Cardiac fibroblast (primary cell): Measurements from ENCODE around the gene TMEM19.

Experiments
- DNase-seq, 2 donors: peaks; one replicate each; pipeline versions ENCODE4 v3.0.0 to v3.0.0-alpha.2; 2010; ENCODE audit warnings: low read depth in 2 of 2
- H3K4me3 ChIP-seq, 2 donors: replicated peaks in 1 of 2; 1 replicate in 1 of 2; 2 replicates in 1 of 2; pipeline ENCODE4 v1.5.1; 2011; ENCODE audit warnings: low read depth in 2 of 2, low read length in 2 of 2, mild to moderate bottlenecking in 2 of 2, moderate library complexity in 1 of 2
- TF ChIP-seq, protein P1 (sequence below): IDR thresholded peaks from one replicate; pipeline ENCODE4 v1.5.1; 2011; ENCODE audit warnings: low read depth, mild to moderate bottlenecking, low read length, inconsistent platforms

Gene TMEM19

DNA sequence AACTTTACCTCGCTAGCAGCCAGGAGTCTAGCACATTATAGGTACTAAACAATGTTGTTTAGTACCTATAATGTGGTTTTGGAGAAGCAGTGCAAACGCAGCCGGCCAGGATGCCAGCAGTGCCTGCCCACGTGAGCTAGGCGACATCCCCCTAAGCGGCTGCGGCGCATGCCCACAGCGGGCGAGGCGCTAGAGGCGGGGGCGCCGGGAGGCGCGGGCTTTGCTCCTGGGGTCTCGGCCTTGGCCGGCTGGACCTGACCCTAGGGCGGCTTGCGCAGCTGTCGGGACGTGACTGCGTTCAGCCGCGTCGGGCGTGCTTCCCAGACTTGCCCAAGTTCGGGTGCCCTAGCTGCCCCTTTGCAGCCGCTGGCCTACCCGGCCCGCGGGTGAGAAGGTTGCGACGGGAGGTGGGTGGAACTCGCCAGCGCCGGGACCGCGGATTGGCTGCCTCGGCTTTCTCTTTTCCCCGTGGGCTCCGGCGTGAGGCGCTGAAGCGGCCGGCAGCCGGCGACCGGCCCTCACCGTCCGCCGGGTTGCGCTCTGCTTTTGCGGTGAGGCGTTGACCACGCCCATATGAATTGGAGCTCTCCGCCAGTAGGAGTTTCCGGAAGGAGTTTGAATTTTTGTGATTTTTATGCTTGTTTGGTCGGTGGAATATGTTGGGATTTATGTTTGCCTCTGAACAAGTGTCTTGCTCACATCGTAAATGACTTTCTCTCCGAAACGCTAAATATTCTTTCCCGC lies at the start of gene TMEM19:
Gene TMEM19 (plus strand): TSS at position 169 of the 744 bp plus-strand sequence. CDS start 599 bp downstream, outside the sequence.
- H3K4me3 ChIP-seq: peak within 1 kb of the TSS; percentile 71 to 80
- TF ChIP-seq, protein P1, sequence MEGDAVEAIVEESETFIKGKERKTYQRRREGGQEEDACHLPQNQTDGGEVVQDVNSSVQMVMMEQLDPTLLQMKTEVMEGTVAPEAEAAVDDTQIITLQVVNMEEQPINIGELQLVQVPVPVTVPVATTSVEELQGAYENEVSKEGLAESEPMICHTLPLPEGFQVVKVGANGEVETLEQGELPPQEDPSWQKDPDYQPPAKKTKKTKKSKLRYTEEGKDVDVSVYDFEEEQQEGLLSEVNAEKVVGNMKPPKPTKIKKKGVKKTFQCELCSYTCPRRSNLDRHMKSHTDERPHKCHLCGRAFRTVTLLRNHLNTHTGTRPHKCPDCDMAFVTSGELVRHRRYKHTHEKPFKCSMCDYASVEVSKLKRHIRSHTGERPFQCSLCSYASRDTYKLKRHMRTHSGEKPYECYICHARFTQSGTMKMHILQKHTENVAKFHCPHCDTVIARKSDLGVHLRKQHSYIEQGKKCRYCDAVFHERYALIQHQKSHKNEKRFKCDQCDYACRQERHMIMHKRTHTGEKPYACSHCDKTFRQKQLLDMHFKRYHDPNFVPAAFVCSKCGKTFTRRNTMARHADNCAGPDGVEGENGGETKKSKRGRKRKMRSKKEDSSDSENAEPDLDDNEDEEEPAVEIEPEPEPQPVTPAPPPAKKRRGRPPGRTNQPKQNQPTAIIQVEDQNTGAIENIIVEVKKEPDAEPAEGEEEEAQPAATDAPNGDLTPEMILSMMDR: peak; percentile 2
- peak; percentile 91 to 94 for DNase-seq

DNA sequence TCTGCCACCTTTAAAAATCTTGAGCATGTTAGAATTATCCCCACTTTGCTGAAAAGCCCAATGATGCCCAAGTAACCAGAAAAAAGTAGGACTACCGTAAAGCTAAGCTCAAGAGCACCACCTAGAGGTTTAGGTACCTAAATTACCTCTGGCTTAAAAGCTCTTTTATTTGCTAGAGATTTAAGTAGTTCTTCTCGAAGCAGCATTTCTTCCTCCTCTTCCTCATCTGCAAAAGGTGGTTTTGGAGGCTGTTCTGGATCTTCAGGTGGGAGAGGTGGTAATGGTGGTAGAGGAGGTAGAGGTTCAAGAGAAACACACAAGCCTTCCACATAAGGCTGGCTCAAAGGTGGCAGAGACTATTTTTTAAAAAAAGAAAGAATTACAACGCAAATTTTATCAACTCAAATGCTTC lies 49.2 kb upstream of the TMEM19 start:
- H3K4me3 ChIP-seq: no peak overlapping the region
- peak; percentile 82 to 83 for DNase-seq
- TF ChIP-seq, protein P1: peak; percentile 81

DNA sequence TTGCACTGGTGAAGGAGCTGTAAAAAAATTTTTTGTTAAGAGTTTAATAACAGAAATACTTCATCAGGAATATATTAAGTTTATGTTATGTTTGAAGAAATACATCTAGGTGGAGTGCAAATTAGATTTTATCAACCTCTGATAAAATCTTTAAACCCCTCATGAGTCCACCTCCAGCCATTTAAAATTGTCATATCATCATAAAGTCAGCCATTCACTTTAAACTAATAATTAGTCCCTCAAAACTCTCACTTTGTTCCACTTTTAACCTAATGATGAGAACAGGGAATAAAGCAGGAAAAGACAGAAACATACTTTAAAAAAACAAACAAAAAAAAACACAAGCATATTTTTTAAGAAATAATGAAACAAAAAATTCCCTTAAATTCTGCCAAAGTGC lies 47.4 kb upstream of the TMEM19 start:
- TF ChIP-seq, protein P1: no peak
- no peak for DNase-seq
- H3K4me3 ChIP-seq: no peak overlapping the region

DNA sequence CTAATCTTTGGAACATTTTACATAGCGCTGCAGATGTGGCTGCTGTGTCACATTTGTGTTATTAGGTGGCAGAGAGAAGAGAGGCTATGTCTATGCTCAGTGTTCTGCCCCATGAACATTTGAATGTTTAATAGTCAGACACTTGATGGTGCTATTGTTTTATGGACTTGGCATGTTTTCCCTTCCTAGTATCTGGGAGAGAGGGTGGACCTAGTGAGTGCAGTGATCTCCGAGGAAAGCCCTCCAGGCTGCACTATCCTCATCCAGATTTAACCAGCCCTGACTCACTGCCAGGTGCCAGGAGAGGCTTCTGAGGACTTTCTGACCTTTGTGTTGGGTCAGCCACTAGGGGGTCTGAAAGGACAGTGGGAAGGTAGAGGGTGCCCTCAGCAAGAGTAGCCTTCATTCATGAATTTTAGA lies 46.5 kb upstream of the TMEM19 start:
- DNase-seq: peak in 1 of 2 donors; percentile 8
- TF ChIP-seq, protein P1: peak; percentile 9
- H3K4me3 ChIP-seq: no peak overlapping the region

DNA sequence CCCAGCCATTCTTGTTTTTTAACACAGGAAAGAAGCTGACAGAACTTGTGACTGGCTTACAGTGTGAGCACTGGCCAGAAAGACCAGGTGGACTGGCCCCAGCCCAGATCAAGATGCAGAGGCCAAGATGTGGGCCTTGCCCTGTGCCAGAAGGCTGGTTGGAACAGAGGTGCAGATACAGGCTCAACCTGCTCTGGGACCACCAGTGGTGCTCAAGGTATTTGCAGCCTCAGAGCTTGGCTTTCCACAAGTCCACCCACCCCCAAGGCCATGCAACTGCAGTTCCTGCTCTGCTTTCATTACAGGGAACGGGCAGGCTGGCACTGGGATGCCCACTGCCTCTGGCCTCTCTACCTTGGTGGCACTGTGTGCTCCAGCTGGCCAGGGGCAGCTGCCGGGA lies 45.6 kb upstream of the TMEM19 start:
- H3K4me3 ChIP-seq: no peak overlapping the region
- TF ChIP-seq, protein P1: no peak
- no peak for DNase-seq

DNA sequence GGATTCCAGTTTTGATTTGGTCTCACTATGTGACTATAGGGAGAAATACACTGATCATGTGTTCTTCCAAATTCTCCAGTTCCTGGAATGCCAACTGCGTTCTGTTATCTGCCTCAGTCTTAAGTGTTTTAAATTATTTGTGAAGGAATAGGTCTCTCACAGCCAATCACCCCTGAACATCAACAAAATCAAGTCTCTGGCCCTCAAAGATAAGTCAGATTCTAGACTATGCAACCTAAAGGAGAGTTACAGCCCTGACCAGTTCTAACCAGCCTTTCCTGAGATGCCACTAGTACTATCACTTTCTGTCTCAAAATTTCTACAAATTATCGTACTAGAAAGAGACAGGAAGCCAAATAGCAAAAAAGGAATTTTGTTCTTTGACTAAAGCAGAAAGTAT lies 44.5 kb upstream of the TMEM19 start:
- TF ChIP-seq, protein P1: no peak
- DNase-seq: no peak
- H3K4me3 ChIP-seq: no peak overlapping the region
